Fibroblast of mammary gland (primary cell): ENCODE results near the gene TFEC.
"Not testable (repeated sequence)": the region's sequence is repeated elsewhere in the genome, so short reads cannot be mapped to it uniquely, and the experiment has no call there.

Source experiments
- DNase-seq: peaks from one replicate; pipeline ENCODE4 v3.0.0-alpha.2; 2010; ENCODE audit warnings: low read depth
- H3K4me3 ChIP-seq: 2 replicates; pipeline ENCODE4 v1.5.1; 2011; ENCODE audit warnings: low read depth, mild to moderate bottlenecking, low read length, moderate library complexity; ENCODE audit not compliant: control insufficient read depth
- CTCF ChIP-seq: conservative IDR thresholded peaks from 2 replicates; pipeline ENCODE4 v1.5.1; 2011; ENCODE audit warnings: low read depth, low read length, inconsistent platforms; ENCODE audit not compliant: control insufficient read depth, insufficient read depth

The TFEC gene

GRCh38 chr7:116024826-116025809 is 5.4 kb downstream of the TFEC start:
- TF ChIP-seq CTCF, result no peak
- DNase-seq, result peak; percentile 41
- H3K4me3 ChIP-seq, result no peak overlapping the region

GRCh38 chr7:116021237-116021636 is 9.3 kb downstream of the TFEC start:
- no peak for DNase-seq
- TF ChIP-seq CTCF, result no peak

GRCh38 chr7:116018731-116019130 is 11.8 kb downstream of the TFEC start:
- no peak overlapping the region for H3K4me3 ChIP-seq
- no peak for TF ChIP-seq CTCF
- DNase-seq, result no peak

More at GRCh38 chr7:116021237-116021636, 9.3 kb downstream of the TFEC start:
- no peak overlapping the region for H3K4me3 ChIP-seq

- no peak for TF ChIP-seq CTCF
- H3K4me3 ChIP-seq, result no peak overlapping the region
- DNase-seq, result no peak
Observed at GRCh38 chr7:116013675-116014074, 16.9 kb downstream of the TFEC start.

- DNase-seq, result no peak
- H3K4me3 ChIP-seq, result no peak overlapping the region
- no peak for TF ChIP-seq CTCF
Observed at GRCh38 chr7:116011584-116011983, 19.0 kb downstream of the TFEC start.

- peak; percentile 3 for DNase-seq
- not testable (repeated sequence) for H3K4me3 ChIP-seq
Observed at GRCh38 chr7:116004762-116005161, 25.8 kb downstream of the TFEC start.

- no peak for TF ChIP-seq CTCF
- DNase-seq, result no peak
- no peak overlapping the region for H3K4me3 ChIP-seq
Observed at GRCh38 chr7:115997221-115997620, 33.3 kb downstream of the TFEC start.
